GM23338 (cell line): ENCODE measurements around the gene AFF3. TPM values are rescaled to one million over a fixed set of nuclear protein-coding genes. Genes with fewer than 3 reads are reported as not detected.

Experiments
- ATAC-seq: fragments of 200-7000 bp; cut with Tn5 transposase; 3 replicates; pipeline ENCODE4 v1.9.1; 2020
- DNase-seq: peaks from one replicate; pipeline ENCODE4 v3.0.0-alpha.2; 2015; ENCODE audit warnings: low spot score
- H2AFZ ChIP-seq: fragments of 200-600 bp; sonication (generic); 2 replicates; pipeline ENCODE4 v1.8.0; 2016; ENCODE audit warnings: antibody characterized with exemption, mild to moderate bottlenecking, moderate library complexity
- H3F3A ChIP-seq: fragments of 200-600 bp; sonication (generic); replicated peaks from 2 replicates; pipeline ENCODE4 v1.8.0; 2017; ENCODE audit warnings: antibody characterized with exemption, mixed run types, low read depth
- H3K27ac ChIP-seq: fragments of 200-600 bp; sonication (generic); 2 replicates; pipeline ENCODE4 v1.6.1; 2016; ENCODE audit warnings: low read depth
- H3K27me3 ChIP-seq: fragments of 200-600 bp; sonication (generic); 2 replicates; pipeline ENCODE4 v1.8.0; 2016; ENCODE audit warnings: mild to moderate bottlenecking, mixed run types, moderate library complexity; ENCODE audit not compliant: insufficient read depth
- H3K36me3 ChIP-seq: fragments of 200-600 bp; sonication (generic); 2 replicates; pipeline ENCODE4 v1.8.0; 2016; ENCODE audit warnings: mild to moderate bottlenecking; ENCODE audit not compliant: insufficient read depth
- H3K4me1 ChIP-seq: fragments of 200-600 bp; sonication (generic); 2 replicates; pipeline ENCODE4 v1.8.0; 2016; ENCODE audit warnings: mild to moderate bottlenecking, moderate library complexity; ENCODE audit not compliant: insufficient read depth
- H3K4me2 ChIP-seq: fragments of 200-600 bp; sonication (generic); 2 replicates; pipeline ENCODE4 v1.7.1; 2017; ENCODE audit warnings: mixed run types
- H3K4me3 ChIP-seq: fragments of 200-600 bp; sonication (generic); 2 replicates; pipeline ENCODE4 v1.6.1; 2016; ENCODE audit warnings: mixed run types
- H3K79me2 ChIP-seq: fragments of 200-600 bp; sonication (generic); replicated peaks from 2 replicates; pipeline ENCODE4 v1.8.0; 2017; ENCODE audit warnings: mild to moderate bottlenecking; ENCODE audit not compliant: insufficient read depth
- H3K9me2 ChIP-seq: fragments of 200-600 bp; sonication (generic); 2 replicates; pipeline ENCODE4 v1.8.0; 2017; ENCODE audit not compliant: insufficient read depth
- H4K20me1 ChIP-seq: fragments of 200-600 bp; sonication (generic); replicated peaks from 2 replicates; pipeline ENCODE4 v1.8.0; 2017; ENCODE audit warnings: mild to moderate bottlenecking; ENCODE audit not compliant: insufficient read depth
- H3K27ac Mint-ChIP-seq: 2 replicates; pipeline ENCODE4 v1.8.0; 2020; ENCODE audit warnings: inconsistent platforms, mild to moderate bottlenecking, moderate library complexity, mixed read lengths
- H3K27me3 Mint-ChIP-seq: 3 replicates; pipeline ENCODE4 v1.8.0; 2022; ENCODE audit warnings: low read depth, mild to moderate bottlenecking, moderate library complexity, mixed read lengths, inconsistent platforms; ENCODE audit not compliant: insufficient read depth, poor library complexity
- H3K36me3 Mint-ChIP-seq: 3 replicates; pipeline ENCODE4 v1.8.0; 2021; ENCODE audit warnings: low read depth, mild to moderate bottlenecking, inconsistent platforms, moderate library complexity, mixed read lengths
- H3K4me1 Mint-ChIP-seq: 3 replicates; pipeline ENCODE4 v1.8.0; 2020; ENCODE audit warnings: mild to moderate bottlenecking, inconsistent platforms, mixed read lengths
- H3K4me3 Mint-ChIP-seq: 3 replicates; pipeline ENCODE4 v1.8.0; 2021; ENCODE audit warnings: moderate library complexity, mild to moderate bottlenecking, inconsistent platforms, mixed read lengths
- H3K9me3 Mint-ChIP-seq: 3 replicates; pipeline ENCODE4 v1.8.0; 2020; ENCODE audit warnings: moderate library complexity, mild to moderate bottlenecking, inconsistent platforms, mixed read lengths
- CREB1 ChIP-seq: fragments of 250-450 bp; sonication (Bioruptor Pico); IDR thresholded peaks from 2 replicates; pipeline ENCODE4 v1.5.0; 2020; ENCODE audit warnings: low read depth, mild to moderate bottlenecking, moderate library complexity
- CTCF ChIP-seq, 2 experiments: fragments of 200-600 bp in 1 of 2; sonication (generic) in 1 of 2; conservative IDR thresholded peaks; 2 replicates each; pipeline versions ENCODE4 v1.5.1 to v1.6.1; 2016 to 2017; ENCODE audit warnings: antibody characterized with exemption in 2 of 2, low read depth in 2 of 2, mild to moderate bottlenecking in 2 of 2, moderate library complexity in 1 of 2
- EZH2phosphoT487 ChIP-seq: fragments of 200-600 bp; sonication (generic); IDR thresholded peaks from one replicate; pipeline ENCODE4 v1.8.1; 2018; ENCODE audit warnings: antibody characterized with exemption; ENCODE audit not compliant: unreplicated experiment
- JUNB ChIP-seq: IDR thresholded peaks from one replicate; pipeline ENCODE4 v1.6.1; 2016; ENCODE audit warnings: antibody characterized with exemption; ENCODE audit not compliant: unreplicated experiment
- POLR2AphosphoS5 ChIP-seq: IDR thresholded peaks from 2 replicates; pipeline ENCODE4 v1.6.1; 2016; ENCODE audit warnings: antibody characterized with exemption, low read depth
- STAT1 ChIP-seq: IDR thresholded peaks from one replicate; pipeline ENCODE4 v1.6.1; 2016; ENCODE audit warnings: antibody characterized with exemption; ENCODE audit not compliant: unreplicated experiment
- ZNF114 ChIP-seq: fragments of 250-450 bp; sonication (Bioruptor Pico); IDR thresholded peaks from 2 replicates; pipeline ENCODE4 v1.5.0; 2020; ENCODE audit warnings: mild to moderate bottlenecking, moderate library complexity
- ZNF331 ChIP-seq: fragments of 250-450 bp; sonication (Bioruptor Pico); IDR thresholded peaks from 2 replicates; pipeline ENCODE4 v1.5.0; 2020; ENCODE audit warnings: low read depth, mild to moderate bottlenecking, moderate library complexity
- polyA plus RNA-seq: library from polyadenylated mRNA; unstranded; fragments of >200 nt; fragmentation: Nextera tagmentation; extraction: Ambion mirVana; gene quantifications from 2 replicates; pipeline ENCODE4 v1.2.1, GENCODE V29; 2016
- total RNA-seq: library from RNA; depleted of rRNA; stranded (reverse); fragments of >200 nt; shearing (Covaris generic); gene quantifications from 2 replicates; pipeline ENCODE4 v1.2.3, GENCODE V29; 2014
- TF ChIP-seq, protein P1 (sequence below): IDR thresholded peaks from one replicate; pipeline ENCODE4 v1.6.1; 2018; ENCODE audit warnings: antibody characterized with exemption; ENCODE audit not compliant: unreplicated experiment
- TF ChIP-seq, protein P2 (sequence below): IDR thresholded peaks from 2 replicates; pipeline ENCODE4 v1.6.1; 2016; ENCODE audit warnings: antibody characterized with exemption

AFF3 gene
- total and polyA plus RNA-seq, 2 experiments from 2014 or later: 0.73 to 1.4 TPM

DNA sequence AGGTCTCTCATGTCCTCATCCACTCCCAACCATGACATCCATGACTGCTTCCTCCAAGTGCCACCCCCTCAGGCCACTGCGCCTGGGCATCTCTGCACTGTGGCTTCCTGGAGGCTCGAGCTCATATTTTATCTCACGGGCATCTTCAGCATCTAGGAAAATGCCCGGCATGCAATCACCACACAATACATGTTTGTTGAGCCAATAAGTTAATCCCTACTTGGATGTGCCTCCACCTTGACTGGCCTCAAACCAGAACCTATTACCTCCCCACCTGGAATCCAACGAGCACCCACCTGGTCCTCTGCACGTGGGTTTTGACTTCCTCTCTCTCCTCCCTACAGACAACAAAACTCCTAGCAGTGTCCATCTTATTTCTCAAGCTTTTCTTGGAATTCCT lies 453.7 kb downstream of the AFF3 start (continued):
- TF ChIP-seq CTCF (conservative IDR thresholded peaks at IDR 0.05; ENCODE audit: low read depth in 2 of 2): no peak
- TF ChIP-seq EZH2phosphoT487: no peak
- TF ChIP-seq ZNF114 (CRISPR knock-in tag): no peak
- no peak for TF ChIP-seq STAT1
- no peak for TF ChIP-seq ZNF331
- no peak for TF ChIP-seq POLR2AphosphoS5

GRCh38 chr2:99682275-99683060 lies 459.9 kb downstream of the AFF3 start:
- Mint-ChIP-seq H3K27ac (no peak overlapping the region), H3K4me1 (0 out of 3 replicates have a peak, but pooled peaks cover 3% of the 10 kb centered on the region), H3K36me3 (no peaks in the 10 kb centered on the region), H3K9me3 (no peaks in the 10 kb centered on the region), H3K27me3 (peaks cover 3% of the 10 kb centered on the region), H3K4me3 (no peak overlapping the region)
- Histone ChIP-seq H4K20me1 (no peaks in the 10 kb centered on the region), H3F3A (no peaks in the 10 kb centered on the region), H3K4me1 (no peaks in the 10 kb centered on the region), H2AFZ (no peak overlapping the region), H3K4me3 (no peak overlapping the region), H3K4me2 (no peak overlapping the region), H3K27me3 (no peaks in the 10 kb centered on the region), H3K79me2 (no peaks in the 10 kb centered on the region), H3K9me2 (peaks cover 4% of the 10 kb centered on the region; the same call in 1 of the 2 replicates), H3K36me3 (no peaks in the 10 kb centered on the region), H3K27ac (no peak overlapping the region)
- DNase-seq: no peak
- no peak for ATAC-seq
- TF ChIP-seq CTCF (conservative IDR thresholded peaks at IDR 0.05; ENCODE audit: low read depth in 2 of 2) (no peak), ZNF331 (no peak), ZNF114 (CRISPR knock-in tag) (no peak), JUNB (no peak), CREB1 (CRISPR knock-in tag) (no peak), EZH2phosphoT487 (no peak), STAT1 (no peak), POLR2AphosphoS5 (no peak)
- TF ChIP-seq, protein P1, sequence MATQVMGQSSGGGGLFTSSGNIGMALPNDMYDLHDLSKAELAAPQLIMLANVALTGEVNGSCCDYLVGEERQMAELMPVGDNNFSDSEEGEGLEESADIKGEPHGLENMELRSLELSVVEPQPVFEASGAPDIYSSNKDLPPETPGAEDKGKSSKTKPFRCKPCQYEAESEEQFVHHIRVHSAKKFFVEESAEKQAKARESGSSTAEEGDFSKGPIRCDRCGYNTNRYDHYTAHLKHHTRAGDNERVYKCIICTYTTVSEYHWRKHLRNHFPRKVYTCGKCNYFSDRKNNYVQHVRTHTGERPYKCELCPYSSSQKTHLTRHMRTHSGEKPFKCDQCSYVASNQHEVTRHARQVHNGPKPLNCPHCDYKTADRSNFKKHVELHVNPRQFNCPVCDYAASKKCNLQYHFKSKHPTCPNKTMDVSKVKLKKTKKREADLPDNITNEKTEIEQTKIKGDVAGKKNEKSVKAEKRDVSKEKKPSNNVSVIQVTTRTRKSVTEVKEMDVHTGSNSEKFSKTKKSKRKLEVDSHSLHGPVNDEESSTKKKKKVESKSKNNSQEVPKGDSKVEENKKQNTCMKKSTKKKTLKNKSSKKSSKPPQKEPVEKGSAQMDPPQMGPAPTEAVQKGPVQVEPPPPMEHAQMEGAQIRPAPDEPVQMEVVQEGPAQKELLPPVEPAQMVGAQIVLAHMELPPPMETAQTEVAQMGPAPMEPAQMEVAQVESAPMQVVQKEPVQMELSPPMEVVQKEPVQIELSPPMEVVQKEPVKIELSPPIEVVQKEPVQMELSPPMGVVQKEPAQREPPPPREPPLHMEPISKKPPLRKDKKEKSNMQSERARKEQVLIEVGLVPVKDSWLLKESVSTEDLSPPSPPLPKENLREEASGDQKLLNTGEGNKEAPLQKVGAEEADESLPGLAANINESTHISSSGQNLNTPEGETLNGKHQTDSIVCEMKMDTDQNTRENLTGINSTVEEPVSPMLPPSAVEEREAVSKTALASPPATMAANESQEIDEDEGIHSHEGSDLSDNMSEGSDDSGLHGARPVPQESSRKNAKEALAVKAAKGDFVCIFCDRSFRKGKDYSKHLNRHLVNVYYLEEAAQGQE: no peak
- TF ChIP-seq, protein P2, sequence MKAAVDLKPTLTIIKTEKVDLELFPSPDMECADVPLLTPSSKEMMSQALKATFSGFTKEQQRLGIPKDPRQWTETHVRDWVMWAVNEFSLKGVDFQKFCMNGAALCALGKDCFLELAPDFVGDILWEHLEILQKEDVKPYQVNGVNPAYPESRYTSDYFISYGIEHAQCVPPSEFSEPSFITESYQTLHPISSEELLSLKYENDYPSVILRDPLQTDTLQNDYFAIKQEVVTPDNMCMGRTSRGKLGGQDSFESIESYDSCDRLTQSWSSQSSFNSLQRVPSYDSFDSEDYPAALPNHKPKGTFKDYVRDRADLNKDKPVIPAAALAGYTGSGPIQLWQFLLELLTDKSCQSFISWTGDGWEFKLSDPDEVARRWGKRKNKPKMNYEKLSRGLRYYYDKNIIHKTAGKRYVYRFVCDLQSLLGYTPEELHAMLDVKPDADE: no peak
